Panc1 (cell line): ENCODE results near the gene MMS22L. TPM values are rescaled to one million over a fixed set of nuclear protein-coding genes. Genes with fewer than 3 reads are reported as not detected.

Experiments used
- ATAC-seq: fragments of 200-7000 bp; cut with Tn5 transposase; 2 replicates; pipeline ENCODE4 v1.9.1; 2020; ENCODE audit warnings: mild to moderate bottlenecking, moderate library complexity
- BruUV-seq: library from RNA; stranded (reverse); fragments of 400-500 nt; replicated peaks from 2 replicates; lab custom pipeline; 2021; lab: Mats Ljungman, UMichigan
- CTCF ChIA-PET: fragments of 300-600 bp; sonication (Branson Sonifier 250); formaldehyde crosslinking; loops from one replicate; lab custom pipeline; 2022; ENCODE audit warnings: antibody characterized with exemption; lab: Charles Lee
- POLR2A ChIA-PET: fragments of 300-600 bp; sonication (Branson Sonifier 250); formaldehyde crosslinking; loops from one replicate; lab custom pipeline; 2022; ENCODE audit warnings: antibody characterized with exemption; lab: Charles Lee
- DNase-seq: peaks from one replicate; pipeline ENCODE4 v3.0.0-alpha.2; 2010; ENCODE audit warnings: low read depth, low spot score
- H3K27ac ChIP-seq: 2 replicates; pipeline ENCODE4 v1.5.1; 2011; ENCODE audit warnings: mild to moderate bottlenecking, low read length, inconsistent platforms
- H3K27me3 ChIP-seq: fragments of 200-500 bp; sonication (Bioruptor generic); 2 replicates; pipeline ENCODE4 v1.6.0; 2014; ENCODE audit warnings: low read length, inconsistent platforms; ENCODE audit not compliant: control insufficient read depth, insufficient read depth
- H3K36me3 ChIP-seq: fragments of 200-500 bp; sonication (Bioruptor generic); 2 replicates; pipeline ENCODE4 v1.5.1; 2014; ENCODE audit warnings: inconsistent platforms, mild to moderate bottlenecking, low read length, moderate library complexity; ENCODE audit not compliant: control insufficient read depth, insufficient read depth
- H3K4me1 ChIP-seq: 2 replicates; pipeline ENCODE4 v1.5.1; 2011; ENCODE audit warnings: inconsistent platforms, mild to moderate bottlenecking, low read length, moderate library complexity; ENCODE audit not compliant: control insufficient read depth, insufficient read depth
- H3K4me3 ChIP-seq, 2 experiments: 2 replicates each; pipeline ENCODE4 v1.5.1; 2011 to 2012; ENCODE audit warnings: low read depth in 2 of 2, low read length in 2 of 2, mild to moderate bottlenecking in 2 of 2, inconsistent platforms in 1 of 2, moderate library complexity in 1 of 2
- H3K9me3 ChIP-seq: fragments of 200-500 bp; sonication (Bioruptor generic); 2 replicates; pipeline ENCODE4 v1.5.1; 2014; ENCODE audit warnings: low read depth, mild to moderate bottlenecking, inconsistent platforms, low read length, moderate library complexity; ENCODE audit not compliant: control insufficient read depth, insufficient read depth
- CTCF ChIP-seq: fragments of 450-650 bp; IDR thresholded peaks from 2 replicates; pipeline ENCODE4 v1.5.1; 2017; ENCODE audit warnings: mild to moderate bottlenecking
- POLR2AphosphoS5 ChIP-seq: IDR thresholded peaks from 2 replicates; pipeline ENCODE4 v1.6.1; 2012; ENCODE audit warnings: mild to moderate bottlenecking, low read depth, low read length, moderate library complexity
- REST ChIP-seq, 2 experiments: IDR thresholded peaks; 2 replicates each; pipeline ENCODE4 v1.6.1; 2011 to 2012; ENCODE audit warnings: low read depth in 2 of 2, control low read depth in 1 of 2, low read length in 1 of 2, mild to moderate bottlenecking in 1 of 2, moderate library complexity in 1 of 2; ENCODE audit not compliant: insufficient read depth in 1 of 2
- SIN3A ChIP-seq: IDR thresholded peaks from 2 replicates; pipeline ENCODE4 v1.6.1; 2012; ENCODE audit warnings: low read depth, mild to moderate bottlenecking, low read length, moderate library complexity, borderline replicate concordance; ENCODE audit not compliant: insufficient read depth
- TCF7L2 ChIP-seq: IDR thresholded peaks from 2 replicates; pipeline ENCODE4 v1.6.1; 2011; ENCODE audit warnings: mild to moderate bottlenecking, low read depth, low read length, inconsistent platforms
- in situ Hi-C: cut with HindIII; loops from 2 replicates; pipeline ENCODE4 v1.10.0; 2016; ENCODE audit warnings: low sequenced_read_pairs, low pct_unique_long_range_greater_than_20kb
- intact Hi-C: fragments of 100-400 bp; cut with micrococcal nuclease; formaldehyde crosslinking; loops from one replicate; pipeline ENCODE4 v1.10.0; 2022; ENCODE audit not compliant: unreplicated experiment
- total RNA-seq: library from RNA; stranded (reverse); gene quantifications from one replicate; pipeline ENCODE4 v1.2.1, GENCODE V29; 2021; ENCODE audit not compliant: unreplicated experiment

MMS22L gene
- total RNA-seq, 1 experiment from 2014 or later: 28.5 TPM

- in situ Hi-C loops: no loop called here
- TF ChIP-seq POLR2AphosphoS5 (no peak), REST (IDR thresholded peaks at IDR 0.05; ENCODE audit: insufficient read depth in 1 of 2, low read depth in 2 of 2, low read length in 1 of 2) (no peak)
- POLR2A ChIA-PET: no interaction called here
- no peak overlapping the region for H3K27ac ChIP-seq
- intact Hi-C loops: no loop called here
- no peaks in the 10 kb centered on the region for H3K36me3 ChIP-seq
- no peaks in the 10 kb centered on the region for H3K27me3 ChIP-seq
- H3K4me3 ChIP-seq: no peak overlapping the region
- H3K9me3 ChIP-seq: no peaks in the 10 kb centered on the region
- H3K4me1 ChIP-seq: no peaks in the 10 kb centered on the region
- DNase-seq (no peak), ATAC-seq (no peak)
- BruUV-seq: no TSS peak
- CTCF ChIA-PET: no interaction called here
These were observed 180.7 kb downstream of the MMS22L start for GRCh38 chr6:97102145-97102790.

- BruUV-seq: no TSS peak
- Histone ChIP-seq H3K4me1 (no peaks in the 10 kb centered on the region), H3K27me3 (no peaks in the 10 kb centered on the region), H3K27ac (no peak overlapping the region), H3K36me3 (no peaks in the 10 kb centered on the region), H3K9me3 (no peaks in the 10 kb centered on the region), H3K4me3 (no peak overlapping the region)
- ATAC-seq (no peak), DNase-seq (no peak)
- TF ChIP-seq POLR2AphosphoS5: no peak
- TF ChIP-seq CTCF: no peak
- no peak for TF ChIP-seq SIN3A
- TF ChIP-seq REST (IDR thresholded peaks at IDR 0.05; ENCODE audit: insufficient read depth in 1 of 2, low read depth in 2 of 2, low read length in 1 of 2): no peak
- no peak for TF ChIP-seq TCF7L2
- intact Hi-C loops: no loop called here
- in situ Hi-C loops: no loop called here
- ChIA-PET POLR2A (no interaction called here), CTCF (no interaction called here)
These were observed 182.3 kb downstream of the MMS22L start for GRCh38 chr6:97100696-97101095.
